ENCODE results near the gene SKIC8.
A peak's percentile ranks its signal among the peaks of the same experiment; 100 is the strongest.
"Not testable (repeated sequence)": the region's sequence is repeated elsewhere in the genome, so short reads cannot be mapped to it uniquely, and the experiment has no call there.

Gene SKIC8

GRCh38 chr15:78260489-78260888 is 38.9 kb downstream of the SKIC8 start:
- no peak for FAIRE-seq

GRCh38 chr15:78259232-78259631 is 40.2 kb downstream of the SKIC8 start:
- DNase-seq (ENCODE audit: insufficient read length, low spot score) (no peak), FAIRE-seq (no peak)

More at GRCh38 chr15:78260489-78260888, 38.9 kb downstream of the SKIC8 start:
- no peak for DNase-seq (ENCODE audit: insufficient read length, low spot score)

GRCh38 chr15:78257681-78258080 is 41.7 kb downstream of the SKIC8 start:
- DNase-seq (ENCODE audit: insufficient read length, low spot score) (no peak), FAIRE-seq (no peak)

- FAIRE-seq: no peak
- no peak for DNase-seq (ENCODE audit: insufficient read length, low spot score)
Measured at GRCh38 chr15:78256044-78256437, 43.4 kb downstream of the SKIC8 start.

GRCh38 chr15:78255421-78256043 is 43.9 kb downstream of the SKIC8 start:
- DNase-seq (ENCODE audit: insufficient read length, low spot score) (no peak), FAIRE-seq (no peak)

- FAIRE-seq: no peak
- DNase-seq (ENCODE audit: insufficient read length, low spot score): no peak
Measured at GRCh38 chr15:78251136-78251535, 48.3 kb downstream of the SKIC8 start.

- no peak for DNase-seq (ENCODE audit: insufficient read length, low spot score)
- FAIRE-seq: no peak
Measured at GRCh38 chr15:78249131-78249530, 50.3 kb downstream of the SKIC8 start.

- no peak for FAIRE-seq
Measured at GRCh38 chr15:78247911-78248310, 51.5 kb downstream of the SKIC8 start.

GRCh38 chr15:78245976-78246620 is 53.3 kb downstream of the SKIC8 start:
- not testable (repeated sequence) for FAIRE-seq; DNase-seq (ENCODE audit: insufficient read length, low spot score)

More at GRCh38 chr15:78247911-78248310, 51.5 kb downstream of the SKIC8 start:
- DNase-seq (ENCODE audit: insufficient read length, low spot score): no peak

- not testable (repeated sequence) for DNase-seq (ENCODE audit: insufficient read length, low spot score); FAIRE-seq
Measured at GRCh38 chr15:78245392-78245791, 54.0 kb downstream of the SKIC8 start.

- FAIRE-seq: no peak
Measured at GRCh38 chr15:78244893-78245292, 54.5 kb downstream of the SKIC8 start.

GRCh38 chr15:78244101-78244500 is 55.3 kb downstream of the SKIC8 start:
- DNase-seq (ENCODE audit: insufficient read length, low spot score) (no peak), FAIRE-seq (no peak)

More at GRCh38 chr15:78244893-78245292, 54.5 kb downstream of the SKIC8 start:
- DNase-seq (ENCODE audit: insufficient read length, low spot score): no peak

- DNase-seq (ENCODE audit: insufficient read length, low spot score): no peak
- no peak for FAIRE-seq
Measured at GRCh38 chr15:78243491-78243941, 55.9 kb downstream of the SKIC8 start.

- FAIRE-seq (no peak), DNase-seq (ENCODE audit: insufficient read length, low spot score) (no peak)
Measured at GRCh38 chr15:78243058-78243457, 56.4 kb downstream of the SKIC8 start.

GRCh38 chr15:78242128-78242527 is 57.3 kb downstream of the SKIC8 start:
- no peak for FAIRE-seq

GRCh38 chr15:78241017-78241416 is 58.4 kb downstream of the SKIC8 start:
- FAIRE-seq: no peak

More at GRCh38 chr15:78242128-78242527, 57.3 kb downstream of the SKIC8 start:
- no peak for DNase-seq (ENCODE audit: insufficient read length, low spot score)

GRCh38 chr15:78239811-78240210 is 59.6 kb downstream of the SKIC8 start:
- DNase-seq (ENCODE audit: insufficient read length, low spot score) (no peak), FAIRE-seq (no peak)

More at GRCh38 chr15:78241017-78241416, 58.4 kb downstream of the SKIC8 start:
- peak; percentile 93 for DNase-seq (ENCODE audit: insufficient read length, low spot score)

GRCh38 chr15:78237146-78237545 is 62.3 kb downstream of the SKIC8 start:
- FAIRE-seq (no peak), DNase-seq (ENCODE audit: insufficient read length, low spot score) (no peak)

- no peak for FAIRE-seq
- DNase-seq (ENCODE audit: insufficient read length, low spot score): no peak
Measured at GRCh38 chr15:78236491-78236890, 62.9 kb downstream of the SKIC8 start.

- DNase-seq (ENCODE audit: insufficient read length, low spot score) (no peak), FAIRE-seq (no peak)
Measured at GRCh38 chr15:78234515-78235040, 64.8 kb downstream of the SKIC8 start, which contains the start of gene ACSBG1. Gene ACSBG1 (minus strand): TSS chr15:78234565. CDS start chr15:78234501, 64 bp downstream.

- FAIRE-seq: no peak
- DNase-seq (ENCODE audit: insufficient read length, low spot score): no peak
Measured at GRCh38 chr15:78233496-78233895, 65.9 kb downstream of the SKIC8 start.
